Heart right ventricle (tissue), 16 donors: ENCODE results near the gene UQCR10. TPM values are rescaled to one million over a fixed set of nuclear protein-coding genes. Genes with fewer than 3 reads are reported as not detected.

Experiments
- ATAC-seq, 8 donors: fragments of 200-7000 bp; cut with Tn5 transposase; one replicate each; pipeline ENCODE4 v1.9.1; 2020; ENCODE audit warnings: mild to moderate bottlenecking in 8 of 8, moderate library complexity in 8 of 8, moderate number of reproducible peaks in 1 of 8
- DNase-seq, 2 donors: peaks; one replicate each; pipeline ENCODE4 v3.0.0-alpha.2; 2020
- H3K27ac ChIP-seq, 10 donors: fragments of 200-600 bp; sonication (generic) in 2 of 10; one replicate each; pipeline versions ENCODE4 v1.5.0 to v1.8.0; 2020 to 2022; ENCODE audit warnings: mild to moderate bottlenecking in 3 of 10
- H3K27me3 ChIP-seq, 7 donors: fragments of 200-600 bp; one replicate each; pipeline ENCODE4 v1.8.0; 2021 to 2022; ENCODE audit warnings: mild to moderate bottlenecking in 2 of 7
- H3K36me3 ChIP-seq, 9 donors: fragments of 200-600 bp; sonication (generic) in 1 of 9; one replicate each; pipeline versions ENCODE4 v1.5.0 to v1.8.0; 2020 to 2022; ENCODE audit warnings: mild to moderate bottlenecking in 2 of 9
- H3K4me1 ChIP-seq, 9 donors: fragments of 200-600 bp; sonication (generic) in 1 of 9; one replicate each; pipeline versions ENCODE4 v1.5.0 to v1.8.0; 2020 to 2022; ENCODE audit warnings: mild to moderate bottlenecking in 4 of 9
- H3K4me3 ChIP-seq, 10 donors: fragments of 200-600 bp; sonication (generic) in 2 of 10; one replicate each; pipeline versions ENCODE4 v1.5.0 to v1.8.0; 2020 to 2022; ENCODE audit warnings: mild to moderate bottlenecking in 7 of 10, moderate library complexity in 2 of 10
- H3K9me3 ChIP-seq, 11 donors: fragments of 200-600 bp in 10 of 11; sonication (generic) in 2 of 11; one replicate each; pipeline versions ENCODE4 v1.5.0 to v1.8.0; 2013 to 2022; ENCODE audit warnings: mild to moderate bottlenecking in 2 of 11, control low read depth in 1 of 11, moderate library complexity in 1 of 11
- WGBS, 2 donors: extraction: QIAGEN DNeasy Blood & Tissue Kit; methylation state at CpG; one replicate each; pipeline ENCODE4 v1.1.7; 2013; ENCODE audit warnings: inconsistent platforms in 1 of 2; 5-methylcytosine and 5-hydroxymethylcytosine counted together
- intact Hi-C, 10 donors: fragments of 100-400 bp; cut with DNase I; formaldehyde crosslinking; loops; one replicate each; pipeline versions ENCODE4 v1.11.1 to v1.14.2; 2022
- polyA plus RNA-seq, 2 donors: library from polyadenylated mRNA; stranded (reverse); fragments of 200-250 nt; gene quantifications; one replicate each; pipeline ENCODE4 v1.2.3, GENCODE V29; 2013
- total RNA-seq, 10 donors: library from RNA; stranded (reverse); fragmentation: NEBNext Ultra II Directional in 3 of 10; extraction: Animal tissue kit (Norgen Biotek cat#: 25700) in 3 of 10; gene quantifications; one replicate each; pipeline versions ENCODE4 v1.2.1 to v1.2.4, GENCODE V29; 2021 to 2023
- TF ChIP-seq, protein P1 (sequence below), 9 donors: fragments of 200-600 bp; sonication (generic) in 2 of 9; IDR thresholded peaks; one replicate each; pipeline versions ENCODE4 v1.5.0 to v1.8.0; 2021 to 2022; ENCODE audit warnings: antibody characterized with exemption in 9 of 9, mild to moderate bottlenecking in 5 of 9, moderate library complexity in 1 of 9
- donor health status: Arrhythmogenic right ventricular cardiomyopathy.
- donor health status: ischemic (EF 13 %, LVEDD 7.1; RV severe dilation, severe dysfunction).
- donor health status: healthy with polysubstance abuse.
- donor health status: DM: no; HTN: yes; CAD: no.
- donor health status: DM: no; HTN: no; CAD: no.
- donor health status: ischemic (EF 25% LVEDD 6.9; RV normal size, moderate dysfunction).
- donor health status: ischemic (EF 25% LVEDD 5.7; RV mildly dilated, moderate dysfunction).
- donor health status: healthy.
- donor health status: DM: yes; HTN: yes; CAD: no.
- donor health status: Ischemic cardiomyopathy.
- donor health status: ischemic (EF 35%, LVEDD 5.7; RV mildly dilated, moderate dysfunction).
- donor health status: nonischemic (EF 11% LVEDD 7.7; RV severe dilation, severe dysfunction).
- donor health status: DM: yes; HTN: yes; CAD: no.
- donor health status: PGD.
- donor health status: ischemic (EF 29% LVEDD 5.4; RV normal size, mild dysfunction).
- donor health status: nonischemic (EF 23%, LVEDD 6.1; RV moderate dilation, normal function).

The UQCR10 gene
- total and polyA plus RNA-seq, 12 donors: 296 to 963 (median 367) TPM

DNA sequence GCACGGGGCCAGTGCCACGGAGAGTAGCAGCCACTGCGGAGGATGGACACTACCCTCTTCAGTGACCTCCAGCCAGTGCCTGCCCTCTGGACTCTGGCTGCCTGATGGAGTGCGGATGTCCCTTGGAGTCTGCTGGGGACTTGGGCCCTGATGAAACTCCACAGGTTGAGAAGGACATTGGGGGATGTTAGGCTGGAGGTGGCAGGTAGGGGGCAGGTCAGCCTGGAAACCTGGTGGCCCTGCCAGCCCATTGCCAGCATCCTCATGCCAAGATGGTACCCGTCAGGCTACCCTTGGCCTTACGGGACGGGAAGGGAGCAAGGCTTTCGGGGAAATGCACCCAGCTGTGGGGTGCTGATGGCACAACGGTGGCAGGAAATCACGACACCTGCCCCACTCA, 43.4 kb upstream of the UQCR10 start:
- 86 to 90% methylated on average over 10 of the region's 10 CpGs for WGBS, 2 donors
- Histone ChIP-seq H3K4me3 (no peak overlapping the region), H3K27ac (no peak overlapping the region), H3K4me1 (peaks cover 0 to 3% (median 0%) of the 10 kb centered on the region in 9 donors), H3K9me3 (no peaks in the 10 kb centered on the region), H3K27me3 (peaks cover 11 to 70% (median 44%) of the 10 kb centered on the region in 7 donors), H3K36me3 (no peaks in the 10 kb centered on the region)
- TF ChIP-seq, protein P1, sequence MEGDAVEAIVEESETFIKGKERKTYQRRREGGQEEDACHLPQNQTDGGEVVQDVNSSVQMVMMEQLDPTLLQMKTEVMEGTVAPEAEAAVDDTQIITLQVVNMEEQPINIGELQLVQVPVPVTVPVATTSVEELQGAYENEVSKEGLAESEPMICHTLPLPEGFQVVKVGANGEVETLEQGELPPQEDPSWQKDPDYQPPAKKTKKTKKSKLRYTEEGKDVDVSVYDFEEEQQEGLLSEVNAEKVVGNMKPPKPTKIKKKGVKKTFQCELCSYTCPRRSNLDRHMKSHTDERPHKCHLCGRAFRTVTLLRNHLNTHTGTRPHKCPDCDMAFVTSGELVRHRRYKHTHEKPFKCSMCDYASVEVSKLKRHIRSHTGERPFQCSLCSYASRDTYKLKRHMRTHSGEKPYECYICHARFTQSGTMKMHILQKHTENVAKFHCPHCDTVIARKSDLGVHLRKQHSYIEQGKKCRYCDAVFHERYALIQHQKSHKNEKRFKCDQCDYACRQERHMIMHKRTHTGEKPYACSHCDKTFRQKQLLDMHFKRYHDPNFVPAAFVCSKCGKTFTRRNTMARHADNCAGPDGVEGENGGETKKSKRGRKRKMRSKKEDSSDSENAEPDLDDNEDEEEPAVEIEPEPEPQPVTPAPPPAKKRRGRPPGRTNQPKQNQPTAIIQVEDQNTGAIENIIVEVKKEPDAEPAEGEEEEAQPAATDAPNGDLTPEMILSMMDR (IDR thresholded peaks at IDR 0.05): no peak
- DNase-seq (no peak), ATAC-seq (no peak)
- intact Hi-C loops: no loop called here

- H3K36me3 ChIP-seq: no peaks in the 10 kb centered on the region
- no peak overlapping the region for H3K27ac ChIP-seq
- ATAC-seq (no peak), DNase-seq (no peak)
- H3K27me3 ChIP-seq: peaks cover 11 to 60% (median 34%) of the 10 kb centered on the region in 7 donors
- intact Hi-C loops: loop anchor here in 1 of 10 donors (5.0 kb wide), 1 partner anchor 282 kb away; no protein-coding TSS in a partner anchor
- H3K4me3 ChIP-seq: no peak overlapping the region
- TF ChIP-seq, protein P1 (IDR thresholded peaks at IDR 0.05): no peak
- WGBS, 2 donors: 48 to 52% methylated on average over 8 of the region's 8 CpGs
- peaks cover 0 to 3% (median 0%) of the 10 kb centered on the region in 9 donors for H3K4me1 ChIP-seq
- H3K9me3 ChIP-seq: no peaks in the 10 kb centered on the region
Observed at GRCh38 chr22:29724843-29725242, 42.3 kb upstream of the UQCR10 start.

- Histone ChIP-seq H3K9me3 (no peaks in the 10 kb centered on the region), H3K36me3 (peaks cover 0 to 12% (median 0%) of the 10 kb centered on the region in 9 donors), H3K27ac (no peak overlapping the region), H3K27me3 (peaks cover 3 to 50% (median 24%) of the 10 kb centered on the region in 7 donors), H3K4me3 (no peak overlapping the region), H3K4me1 (no peaks in the 10 kb centered on the region)
- DNase-seq: no peak
- TF ChIP-seq, protein P1 (IDR thresholded peaks at IDR 0.05): no peak
- WGBS, 2 donors: 62 to 82% methylated on average over 7 of the region's 7 CpGs
- intact Hi-C loops: loop anchor here in 1 of 10 donors (5.0 kb wide), 1 partner anchor 281 kb away; no protein-coding TSS in a partner anchor
- ATAC-seq: no peak
Observed at GRCh38 chr22:29726106-29726505, 41.1 kb upstream of the UQCR10 start.

DNA sequence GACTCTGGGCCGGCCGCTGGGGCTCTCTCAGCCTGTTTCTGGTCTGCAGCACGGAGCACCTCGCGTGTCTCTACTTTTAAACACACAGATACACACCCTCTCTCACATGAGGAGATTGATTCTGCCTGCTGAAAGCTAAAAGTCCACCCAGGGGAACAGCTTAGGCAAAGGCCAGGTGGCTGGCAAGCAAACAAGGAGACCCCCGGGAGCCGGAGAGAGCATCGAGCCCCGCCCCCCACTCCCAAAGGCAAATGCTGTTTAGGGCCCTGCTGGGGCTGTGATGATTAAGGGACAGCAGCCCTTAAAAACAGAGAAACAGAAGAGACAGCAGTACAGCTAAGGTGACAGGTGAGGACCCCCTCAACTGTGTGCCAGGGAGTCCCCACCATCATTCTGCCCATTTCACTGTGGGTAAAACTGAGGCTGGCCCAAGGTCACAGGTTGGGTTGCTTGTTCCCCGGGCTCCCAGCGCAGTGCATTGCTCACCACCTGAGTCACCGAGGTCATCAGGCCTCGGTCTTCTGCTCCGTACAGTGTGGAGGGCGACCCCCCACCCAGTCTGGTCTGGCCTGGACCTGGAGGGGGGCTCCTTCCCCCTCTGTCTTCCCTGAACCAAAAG, 40.5 kb upstream of the UQCR10 start:
- Histone ChIP-seq H3K27ac (no peak overlapping the region), H3K36me3 (peaks cover 0 to 17% (median 0%) of the 10 kb centered on the region in 9 donors), H3K27me3 (peaks cover 0 to 45% (median 19%) of the 10 kb centered on the region in 7 donors), H3K9me3 (no peaks in the 10 kb centered on the region), H3K4me3 (no peak overlapping the region), H3K4me1 (no peaks in the 10 kb centered on the region)
- no peak for ATAC-seq
- 26 to 29% methylated on average over 15 of the region's 15 CpGs for WGBS, 2 donors
- DNase-seq: no peak
- intact Hi-C loops: loop anchor here in 1 of 10 donors (5.0 kb wide), 1 partner anchor 281 kb away; no protein-coding TSS in a partner anchor
- TF ChIP-seq, protein P1 (IDR thresholded peaks at IDR 0.05): no peak
